ENCODE results near the gene PKNOX2. TPM values are rescaled to one million over a fixed set of nuclear protein-coding genes. Genes with fewer than 3 reads are reported as not detected.

Gene PKNOX2
- total and polyA plus RNA-seq, 2 of the 4 experiments (the other 2 are of a cell fraction) = 0.72 to 2.3 TPM

DNA sequence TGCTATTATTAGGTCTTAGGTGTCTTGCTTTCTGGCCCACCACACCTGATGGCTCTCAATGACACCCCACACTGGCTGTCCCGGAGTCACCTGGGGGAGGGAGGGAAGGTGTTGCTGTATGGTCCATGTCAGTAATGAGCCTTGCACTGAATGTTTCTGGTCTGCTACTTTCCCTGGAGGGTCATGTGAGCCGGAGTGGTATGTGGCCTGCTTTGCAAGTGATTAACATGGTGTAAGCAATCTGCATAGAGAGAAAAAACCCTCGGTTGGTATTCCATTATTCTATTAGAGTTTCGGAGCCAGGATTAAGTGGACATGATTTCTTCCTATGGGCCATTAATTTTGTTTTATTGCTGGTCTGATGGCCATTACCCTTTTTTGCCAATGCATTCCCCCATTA, 63.9 kb downstream of the PKNOX2 start:
- intact Hi-C loops (cut with micrococcal nuclease) = no loop called here

More for the DNA sequence above, 63.9 kb downstream of the PKNOX2 start:
- Histone ChIP-seq H3K4ac (ENCODE audit: low read depth, low read length) (no peak overlapping the region), H4K8ac (ENCODE audit: low read depth in 2 of 2, low read length in 2 of 2) (no peak overlapping the region), H2BK20ac (ENCODE audit: low read depth, low read length) (no peak overlapping the region), H3K23ac (ENCODE audit: low read depth, low read length) (no peak overlapping the region), H3K36me3 (ENCODE audit: control insufficient read depth, insufficient read depth, low read length) (no peaks in the 10 kb centered on the region), H3K27me3 (ENCODE audit: control insufficient read depth, insufficient read depth, low read length) (peaks cover 3% of the 10 kb centered on the region; the same call in 1 of the 2 replicates), H3K79me1 (ENCODE audit: low read depth in 1 of 2, low read length in 2 of 2) (no peaks in the 10 kb centered on the region), H3K9me1 (ENCODE audit: insufficient read depth, low read length) (no peaks in the 10 kb centered on the region), H3K4me3 (ENCODE audit: insufficient read depth, low read depth, low read length) (no peak overlapping the region), H3K27ac (ENCODE audit: insufficient read depth, low read length) (no peak overlapping the region), H2BK120ac (ENCODE audit: low read depth, low read length) (no peak overlapping the region), H2AK5ac (ENCODE audit: low read depth, low read length) (no peak overlapping the region), H3K4me1 (ENCODE audit: control insufficient read depth, insufficient read depth, low read length) (no peaks in the 10 kb centered on the region), H3K4me2 (ENCODE audit: low read depth, low read length) (no peak overlapping the region), H2BK15ac (ENCODE audit: low read depth, low read length) (no peak overlapping the region), H3K14ac (replicated peaks; ENCODE audit: low read depth, low read length) (no peak overlapping the region), H3K9me3 (ENCODE audit: control insufficient read depth, insufficient read depth, low read length) (no peaks in the 10 kb centered on the region), H3K9ac (ENCODE audit: low read depth, low read length) (no peak overlapping the region), H3K56ac (ENCODE audit: extremely low read depth, insufficient read depth, low read length) (no peak overlapping the region), H4K20me1 (ENCODE audit: insufficient read depth, low read length) (no peaks in the 10 kb centered on the region), H4K5ac (ENCODE audit: low read depth, low read length) (no peak overlapping the region), H4K91ac (ENCODE audit: insufficient read depth, low read depth, low read length) (no peak overlapping the region), H2AFZ (replicated peaks; ENCODE audit: low read length, poor library complexity) (no peak overlapping the region), H2AK9ac (replicated peaks; ENCODE audit: low read depth, low read length, poor library complexity) (no peak overlapping the region), H3K18ac (ENCODE audit: low read depth, low read length) (no peak overlapping the region), H2BK5ac (ENCODE audit: low read depth, low read length, poor library complexity, severe bottlenecking) (no peak overlapping the region)
- dilution Hi-C loops (cut with HindIII; ENCODE audit: low sequenced_read_pairs, unreplicated experiment) (no loop called here), in situ Hi-C loops (cut with MboI; ENCODE audit: low sequenced_read_pairs) (no loop called here)
- no peak for DNase-seq
- 100% methylated on average over 1 of the region's 4 CpGs; no CpG with 5 or more reads in 1 of the 2 experiments for whole genome bisulfite sequencing, 2 experiments (ENCODE audit: extremely low coverage in 2 of 2, insufficient read length in 1 of 2)
- TF ChIP-seq POLR2A (IDR thresholded peaks at IDR 0.05; ENCODE audit: low read depth, low read length) = no peak
- no peak for TF ChIP-seq NFE2L2 (IDR thresholded peaks at IDR 0.05; ENCODE audit: low read depth, low read length)
- TF ChIP-seq CHD1 (IDR thresholded peaks at IDR 0.05; ENCODE audit: low read depth, low read length) = no peak
- TF ChIP-seq BHLHE40 (IDR thresholded peaks at IDR 0.05; ENCODE audit: low read depth, low read length) = no peak
- TF ChIP-seq, protein P1, sequence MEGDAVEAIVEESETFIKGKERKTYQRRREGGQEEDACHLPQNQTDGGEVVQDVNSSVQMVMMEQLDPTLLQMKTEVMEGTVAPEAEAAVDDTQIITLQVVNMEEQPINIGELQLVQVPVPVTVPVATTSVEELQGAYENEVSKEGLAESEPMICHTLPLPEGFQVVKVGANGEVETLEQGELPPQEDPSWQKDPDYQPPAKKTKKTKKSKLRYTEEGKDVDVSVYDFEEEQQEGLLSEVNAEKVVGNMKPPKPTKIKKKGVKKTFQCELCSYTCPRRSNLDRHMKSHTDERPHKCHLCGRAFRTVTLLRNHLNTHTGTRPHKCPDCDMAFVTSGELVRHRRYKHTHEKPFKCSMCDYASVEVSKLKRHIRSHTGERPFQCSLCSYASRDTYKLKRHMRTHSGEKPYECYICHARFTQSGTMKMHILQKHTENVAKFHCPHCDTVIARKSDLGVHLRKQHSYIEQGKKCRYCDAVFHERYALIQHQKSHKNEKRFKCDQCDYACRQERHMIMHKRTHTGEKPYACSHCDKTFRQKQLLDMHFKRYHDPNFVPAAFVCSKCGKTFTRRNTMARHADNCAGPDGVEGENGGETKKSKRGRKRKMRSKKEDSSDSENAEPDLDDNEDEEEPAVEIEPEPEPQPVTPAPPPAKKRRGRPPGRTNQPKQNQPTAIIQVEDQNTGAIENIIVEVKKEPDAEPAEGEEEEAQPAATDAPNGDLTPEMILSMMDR (conservative IDR thresholded peaks at IDR 0.05; ENCODE audit: low read depth, low read length) = no peak
- TF ChIP-seq MXI1 (IDR thresholded peaks at IDR 0.05; ENCODE audit: borderline replicate concordance, low read depth, low read length) = no peak
- TF ChIP-seq RAD21 (IDR thresholded peaks at IDR 0.05; ENCODE audit: low read length) = no peak
- TF ChIP-seq, protein P2, sequence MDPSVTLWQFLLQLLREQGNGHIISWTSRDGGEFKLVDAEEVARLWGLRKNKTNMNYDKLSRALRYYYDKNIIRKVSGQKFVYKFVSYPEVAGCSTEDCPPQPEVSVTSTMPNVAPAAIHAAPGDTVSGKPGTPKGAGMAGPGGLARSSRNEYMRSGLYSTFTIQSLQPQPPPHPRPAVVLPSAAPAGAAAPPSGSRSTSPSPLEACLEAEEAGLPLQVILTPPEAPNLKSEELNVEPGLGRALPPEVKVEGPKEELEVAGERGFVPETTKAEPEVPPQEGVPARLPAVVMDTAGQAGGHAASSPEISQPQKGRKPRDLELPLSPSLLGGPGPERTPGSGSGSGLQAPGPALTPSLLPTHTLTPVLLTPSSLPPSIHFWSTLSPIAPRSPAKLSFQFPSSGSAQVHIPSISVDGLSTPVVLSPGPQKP (IDR thresholded peaks at IDR 0.05; ENCODE audit: borderline replicate concordance, low read depth, low read length) = no peak
- no peak for TF ChIP-seq RFX5 (IDR thresholded peaks at IDR 0.05; ENCODE audit: low read depth, low read length)
- no peak for TF ChIP-seq SMC3 (IDR thresholded peaks at IDR 0.05; ENCODE audit: low read depth, low read length)
- TF ChIP-seq MAZ (IDR thresholded peaks at IDR 0.05; ENCODE audit: borderline replicate concordance, low read depth, low read length) = no peak
- no peak for TF ChIP-seq FOS (IDR thresholded peaks at IDR 0.05; ENCODE audit: low read depth, low read length)
- ChIA-PET CTCF (interaction anchor here (0.7 kb wide), 1 partner anchor 113 kb away, joined by 3 read pairs; no protein-coding TSS in a partner anchor), POLR2A (ENCODE audit: unreplicated experiment) (no interaction called here)
- BruUV-seq (replicated peaks) = no TSS peak
- no peak for ATAC-seq (ENCODE audit: low read depth)

All from IMR-90 (cell line).